CD14-positive monocyte (primary cell): ENCODE data around the gene NKAIN2. TPM values are rescaled to one million over a fixed set of nuclear protein-coding genes. Genes with fewer than 3 reads are reported as not detected.

ENCODE experiments used
- DNase-seq, 3 donors: peaks; one replicate each; pipeline ENCODE4 v3.0.0-alpha.2; 2011 to 2022
- H2AFZ ChIP-seq: 2 replicates; pipeline ENCODE4 v1.6.0; 2012; ENCODE audit warnings: mild to moderate bottlenecking, low read depth, low read length, inconsistent platforms; ENCODE audit not compliant: insufficient read depth, poor library complexity, severe bottlenecking
- H3K27ac ChIP-seq, 2 donors: 1 replicate in 1 of 2; 2 replicates in 1 of 2; pipeline ENCODE4 v1.5.1; 2012 to 2013; ENCODE audit warnings: low read length in 2 of 2, control low read depth in 1 of 2, inconsistent platforms in 1 of 2, low read depth in 1 of 2, mild to moderate bottlenecking in 1 of 2
- H3K27me3 ChIP-seq, 2 donors: one replicate each; pipeline versions ENCODE4 v1.6.0 to v1.6.1; 2011 to 2013; ENCODE audit warnings: low read length in 2 of 2; ENCODE audit not compliant: control insufficient read depth in 2 of 2, insufficient read depth in 2 of 2
- H3K36me3 ChIP-seq, 2 donors: replicated peaks in 1 of 2; 1 replicate in 1 of 2; 2 replicates in 1 of 2; pipeline versions ENCODE4 v1.5.1 to v1.6.1; 2012 to 2013; ENCODE audit warnings: low read length in 2 of 2, control low read depth in 1 of 2, inconsistent platforms in 1 of 2, mild to moderate bottlenecking in 1 of 2; ENCODE audit not compliant: insufficient read depth in 2 of 2, control insufficient read depth in 1 of 2
- H3K4me1 ChIP-seq, 2 donors: 1 replicate in 1 of 2; 2 replicates in 1 of 2; pipeline versions ENCODE4 v1.5.1 to v1.6.1; 2012 to 2013; ENCODE audit warnings: low read length in 2 of 2, control low read depth in 1 of 2, inconsistent platforms in 1 of 2, mild to moderate bottlenecking in 1 of 2, moderate library complexity in 1 of 2; ENCODE audit not compliant: insufficient read depth in 2 of 2, control insufficient read depth in 1 of 2
- H3K4me2 ChIP-seq: replicated peaks from 2 replicates; pipeline ENCODE3; 2012; ENCODE audit warnings: low read length, moderate library complexity, mild to moderate bottlenecking; ENCODE audit not compliant: poor library complexity, severe bottlenecking; ENCODE audit errors: extremely low read depth
- H3K4me3 ChIP-seq, 3 experiments: fragments of 200-600 bp in 1 of 3; sonication (generic) in 1 of 3; replicated peaks in 1 of 3; 1 replicate in 2 of 3; 2 replicates in 1 of 3; pipeline ENCODE4 v1.5.1; 2011 to 2013; ENCODE audit warnings: low read length in 3 of 3, mild to moderate bottlenecking in 3 of 3, control low read depth in 2 of 3, low read depth in 2 of 3, inconsistent platforms in 1 of 3, moderate library complexity in 1 of 3
- H3K79me2 ChIP-seq: 2 replicates; pipeline ENCODE4 v1.6.0; 2012; ENCODE audit warnings: mild to moderate bottlenecking, control low read depth, inconsistent platforms, low read length, moderate library complexity; ENCODE audit not compliant: insufficient read depth
- H3K9ac ChIP-seq: 2 replicates; pipeline ENCODE4 v1.6.0; 2017; ENCODE audit warnings: low read length, mild to moderate bottlenecking; ENCODE audit not compliant: insufficient read depth, poor library complexity, severe bottlenecking
- H3K9me3 ChIP-seq, 2 donors: replicated peaks in 1 of 2; 1 replicate in 1 of 2; 2 replicates in 1 of 2; pipeline versions ENCODE4 v1.5.1 to v1.6.1; 2012 to 2013; ENCODE audit warnings: low read length in 2 of 2, control low read depth in 1 of 2; ENCODE audit not compliant: control insufficient read depth in 1 of 2, insufficient read depth in 1 of 2
- H4K20me1 ChIP-seq: 2 replicates; pipeline ENCODE4 v1.6.0; 2012; ENCODE audit warnings: mild to moderate bottlenecking, low read length, control low read depth, moderate library complexity; ENCODE audit not compliant: insufficient read depth
- H3K27ac Mint-ChIP-seq, 7 donors: one replicate each; pipeline ENCODE4 v1.8.0; 2020; ENCODE audit warnings: mild to moderate bottlenecking in 7 of 7, mixed read lengths in 7 of 7, moderate library complexity in 6 of 7, inconsistent platforms in 2 of 7
- H3K27me3 Mint-ChIP-seq, 3 donors: one replicate each; pipeline ENCODE4 v1.8.0; 2021 to 2022; ENCODE audit warnings: low read depth in 3 of 3, mild to moderate bottlenecking in 3 of 3, mixed read lengths in 3 of 3, moderate library complexity in 3 of 3, inconsistent platforms in 1 of 3
- H3K36me3 Mint-ChIP-seq, 2 donors: one replicate each; pipeline ENCODE4 v1.8.0; 2020; ENCODE audit warnings: mixed read lengths in 2 of 2, inconsistent platforms in 1 of 2, mild to moderate bottlenecking in 1 of 2
- H3K4me1 Mint-ChIP-seq: one replicate; pipeline ENCODE4 v1.8.0; 2020; ENCODE audit warnings: mild to moderate bottlenecking, mixed read lengths
- H3K4me3 Mint-ChIP-seq, 2 donors: one replicate each; pipeline ENCODE4 v1.8.0; 2020; ENCODE audit warnings: mild to moderate bottlenecking in 2 of 2, mixed read lengths in 2 of 2, moderate library complexity in 1 of 2
- H3K9me3 Mint-ChIP-seq, 7 donors: one replicate each; pipeline ENCODE4 v1.8.0; 2020 to 2022; ENCODE audit warnings: mixed read lengths in 7 of 7, mild to moderate bottlenecking in 6 of 7, moderate library complexity in 6 of 7, inconsistent platforms in 2 of 7
- CTCF ChIP-seq: fragments of 200-600 bp; IDR thresholded peaks from one replicate; pipeline ENCODE4 v1.8.0; 2022; ENCODE audit warnings: antibody characterized with exemption, mild to moderate bottlenecking
- intact Hi-C, 2 donors: fragments of 100-400 bp; cut with micrococcal nuclease; formaldehyde crosslinking; loops; one replicate each; pipeline versions ENCODE4 v1.15.0 to v1.15.1; 2023
- polyA plus RNA-seq, 3 donors: library from polyadenylated mRNA; depleted of rRNA in 1 of 3; unstranded in 2 of 3; stranded (reverse) in 1 of 3; fragments of 300-500 nt in 2 of 3; fragments of >200 nt in 1 of 3; fragmentation: Illumina TruSeq in 2 of 3; gene quantifications; 1 replicate in 2 of 3; 2 replicates in 1 of 3; pipeline ENCODE4 v1.2.3, GENCODE V29; 2012 to 2021

The NKAIN2 gene
- polyA plus RNA-seq, 3 donors: not detected

GRCh38 chr6:124054034-124054433, 250.4 kb downstream of the NKAIN2 start:
- Histone ChIP-seq H3K27ac (no peak overlapping the region), H3K4me3 (no peak overlapping the region), H3K9ac (no peak overlapping the region), H2AFZ (no peak overlapping the region), H3K4me1 (no peaks in the 10 kb centered on the region), H3K79me2 (no peaks in the 10 kb centered on the region), H4K20me1 (no peaks in the 10 kb centered on the region), H3K9me3 (no peaks in the 10 kb centered on the region), H3K36me3 (no peaks in the 10 kb centered on the region), H3K4me2 (no peak overlapping the region), H3K27me3 (no peaks in the 10 kb centered on the region)
- DNase-seq: no peak
- no peak overlapping the region for H3K27ac Mint-ChIP-seq
- TF ChIP-seq CTCF: no peak
- no peaks in the 10 kb centered on the region for H3K36me3 Mint-ChIP-seq
- H3K9me3 Mint-ChIP-seq: peaks cover 0 to 5% (median 0%) of the 10 kb centered on the region in 7 donors
- H3K27me3 Mint-ChIP-seq: peaks cover 1 to 2% (median 1%) of the 10 kb centered on the region in 3 donors
- intact Hi-C loops: no loop called here
- H3K4me3 Mint-ChIP-seq: no peak overlapping the region
- H3K4me1 Mint-ChIP-seq: no peaks in the 10 kb centered on the region

GRCh38 chr6:124055395-124055794, 251.7 kb downstream of the NKAIN2 start:
- peaks cover 0 to 2% (median 1%) of the 10 kb centered on the region in 3 donors for H3K27me3 Mint-ChIP-seq

More at GRCh38 chr6:124055395-124055794, 251.7 kb downstream of the NKAIN2 start:
- peaks cover 0 to 5% (median 0%) of the 10 kb centered on the region in 7 donors for H3K9me3 Mint-ChIP-seq
- H3K27me3 ChIP-seq: no peaks in the 10 kb centered on the region
- H3K4me3 ChIP-seq: no peak overlapping the region
- no peak for DNase-seq
- H2AFZ ChIP-seq: no peak overlapping the region
- no peaks in the 10 kb centered on the region for H3K36me3 ChIP-seq
- no peak overlapping the region for H3K9ac ChIP-seq
- H3K4me3 Mint-ChIP-seq: no peak overlapping the region
- no peak overlapping the region for H3K4me2 ChIP-seq
- H3K4me1 Mint-ChIP-seq: no peaks in the 10 kb centered on the region
- no peaks in the 10 kb centered on the region for H3K9me3 ChIP-seq
- no peaks in the 10 kb centered on the region for H3K79me2 ChIP-seq
- intact Hi-C loops: no loop called here
- no peak overlapping the region for H3K27ac Mint-ChIP-seq
- H3K27ac ChIP-seq: no peak overlapping the region
- no peaks in the 10 kb centered on the region for H3K36me3 Mint-ChIP-seq
- no peaks in the 10 kb centered on the region for H4K20me1 ChIP-seq
- no peaks in the 10 kb centered on the region for H3K4me1 ChIP-seq
- no peak for TF ChIP-seq CTCF
